HG03066 (cell line): ENCODE results near the gene WBP4.

Source experiments
- ATAC-seq: cut with Tn5 transposase; IDR thresholded peaks from one replicate; pipeline ENCODE4 v1.9.1; 2021; ENCODE audit warnings: low read depth; ENCODE audit not compliant: unreplicated experiment

Gene WBP4

DNA sequence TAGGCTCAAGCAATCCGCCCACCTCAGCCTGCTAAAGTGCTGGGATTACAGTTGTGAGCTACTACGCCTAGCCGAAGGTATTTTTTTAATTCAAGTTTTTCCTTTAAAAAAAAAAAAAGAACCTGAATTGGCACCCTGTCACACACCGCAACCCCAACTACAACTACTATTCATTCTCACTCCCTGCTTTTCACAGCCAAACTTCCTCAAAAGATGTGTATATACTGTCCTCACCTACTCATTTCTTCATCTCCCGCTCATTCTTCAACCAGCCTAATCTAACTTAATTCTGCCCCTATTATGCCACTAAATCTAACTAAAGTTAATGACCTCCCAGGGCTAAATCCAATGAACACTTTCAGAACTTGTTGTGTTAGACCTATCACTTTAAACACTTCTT is 12.7 kb upstream of the WBP4 start:
- ATAC-seq: no peak

- ATAC-seq: no peak
Measured at GRCh38 chr13:41049480-41050440, 11.5 kb upstream of the WBP4 start.

- no peak for ATAC-seq
Measured at GRCh38 chr13:41052441-41052840, 8.9 kb upstream of the WBP4 start.

DNA sequence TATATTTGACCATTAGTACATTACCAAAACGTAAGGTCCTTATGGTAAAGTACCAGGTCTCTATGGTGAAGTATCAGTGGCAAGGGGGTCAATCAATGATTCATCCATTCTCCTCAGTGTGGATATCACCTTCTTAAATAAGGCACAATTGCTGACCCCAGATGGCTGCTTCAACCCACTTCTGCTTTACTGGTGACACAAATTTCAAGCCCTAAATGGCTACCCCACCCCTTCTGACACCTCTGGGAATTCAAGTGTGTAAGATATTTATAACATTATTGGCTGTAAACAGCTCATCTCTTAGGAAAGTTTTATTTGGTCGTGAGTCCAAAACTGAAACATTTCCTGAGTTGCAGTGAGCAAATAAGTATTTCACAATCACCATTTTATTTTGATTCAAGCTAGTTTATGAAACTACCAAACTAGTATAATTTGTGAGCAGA is 7.9 kb upstream of the WBP4 start:
- ATAC-seq: peak; percentile 69

DNA sequence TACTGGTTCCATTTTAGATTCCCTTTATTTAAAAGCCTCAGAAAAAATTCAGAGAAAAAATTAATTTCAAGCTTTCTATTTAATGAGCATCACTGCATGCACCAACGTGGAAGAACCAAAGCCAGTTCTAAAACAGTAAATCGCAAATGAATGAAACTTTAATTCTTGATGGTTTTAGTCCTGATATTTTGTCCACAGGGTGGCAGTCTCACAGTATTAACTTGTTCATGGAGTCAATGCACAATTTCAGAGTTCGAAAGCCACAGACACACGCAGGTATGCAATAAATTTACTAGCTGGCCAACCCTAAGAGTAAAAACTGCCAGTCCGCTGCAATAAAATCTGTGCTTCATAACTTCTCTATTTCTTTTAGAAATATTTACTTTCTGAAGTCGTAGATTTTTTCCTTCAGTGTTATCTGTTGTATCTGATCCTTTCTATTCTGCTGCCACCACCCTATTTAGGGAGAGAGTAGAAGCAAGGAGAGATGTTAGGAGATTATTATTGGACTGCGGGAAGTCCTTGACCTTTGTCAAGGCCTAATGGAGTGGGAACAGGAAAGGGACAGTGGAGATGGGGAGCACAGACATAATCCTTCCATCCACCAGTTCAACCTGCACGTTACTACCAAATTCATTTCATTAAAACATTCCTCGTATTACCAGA is 7.0 kb upstream of the WBP4 start:
- no peak for ATAC-seq

- ATAC-seq: no peak
Measured at GRCh38 chr13:41054919-41055619, 6.2 kb upstream of the WBP4 start.

DNA sequence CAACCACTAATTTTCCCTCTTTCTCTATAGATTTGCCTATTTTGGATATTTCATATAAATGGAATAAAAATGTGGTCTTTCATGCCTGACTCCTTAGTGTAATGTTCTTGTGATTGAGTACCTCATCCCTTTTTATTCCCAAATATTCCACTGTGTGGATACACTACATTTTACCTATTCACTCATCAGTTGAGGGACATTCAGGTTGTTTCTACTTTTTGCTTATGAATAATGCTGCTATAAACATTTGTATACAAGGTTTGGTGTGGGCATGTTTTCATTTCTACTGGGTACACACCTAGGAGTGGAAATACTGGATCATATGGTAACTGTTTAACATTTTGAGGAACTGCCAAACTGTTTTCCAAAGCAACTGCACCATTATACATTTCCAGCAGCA is 5.1 kb upstream of the WBP4 start:
- ATAC-seq: no peak

- no peak for ATAC-seq
Measured at GRCh38 chr13:41056826-41057711, 4.2 kb upstream of the WBP4 start.

DNA sequence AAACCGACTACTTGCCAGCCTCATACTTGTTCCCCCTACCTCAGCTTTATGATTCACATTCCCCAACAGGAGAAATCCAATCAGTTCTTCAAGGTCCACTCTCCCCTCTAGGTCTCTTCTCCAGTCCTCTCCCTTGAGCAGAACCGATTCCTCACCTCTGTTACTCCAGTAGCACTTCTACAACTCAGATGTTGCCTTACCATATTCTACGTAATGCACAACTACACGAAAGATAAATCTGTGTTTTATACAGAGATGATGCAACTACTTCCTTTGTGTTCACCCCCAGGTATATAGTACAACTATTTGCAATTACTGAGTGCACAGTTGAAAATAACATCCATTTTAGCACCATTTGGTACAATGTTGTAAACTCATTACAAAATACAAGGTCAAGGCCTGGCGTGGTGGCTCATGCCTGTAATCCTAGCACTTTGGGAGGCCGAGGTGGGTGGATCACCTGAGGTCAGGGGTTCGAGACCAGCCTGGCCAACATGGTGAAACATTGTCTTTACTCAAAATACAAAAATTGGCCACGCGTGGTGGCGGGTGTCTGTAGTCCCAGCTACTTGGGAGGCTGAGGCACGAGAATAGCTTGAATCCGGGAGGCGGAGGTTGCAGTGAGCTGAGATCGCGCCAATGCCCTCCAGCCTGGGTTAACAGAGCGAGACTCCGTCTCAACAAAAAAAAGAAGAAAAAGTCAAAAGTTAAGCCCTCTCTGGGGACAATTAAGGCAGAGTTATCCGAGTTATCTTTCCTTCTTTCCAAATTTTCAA is 2.8 kb upstream of the WBP4 start:
- ATAC-seq: no peak

- no peak for ATAC-seq
Measured at GRCh38 chr13:41059456-41060081, 1.7 kb upstream of the WBP4 start.

GRCh38 chr13:41060082-41060723 is 1.1 kb upstream of the WBP4 start:
- peak; percentile 43 for ATAC-seq

- ATAC-seq: peak; percentile 35
Measured at GRCh38 chr13:41060724-41061074, 610 bp upstream of the WBP4 start.

DNA sequence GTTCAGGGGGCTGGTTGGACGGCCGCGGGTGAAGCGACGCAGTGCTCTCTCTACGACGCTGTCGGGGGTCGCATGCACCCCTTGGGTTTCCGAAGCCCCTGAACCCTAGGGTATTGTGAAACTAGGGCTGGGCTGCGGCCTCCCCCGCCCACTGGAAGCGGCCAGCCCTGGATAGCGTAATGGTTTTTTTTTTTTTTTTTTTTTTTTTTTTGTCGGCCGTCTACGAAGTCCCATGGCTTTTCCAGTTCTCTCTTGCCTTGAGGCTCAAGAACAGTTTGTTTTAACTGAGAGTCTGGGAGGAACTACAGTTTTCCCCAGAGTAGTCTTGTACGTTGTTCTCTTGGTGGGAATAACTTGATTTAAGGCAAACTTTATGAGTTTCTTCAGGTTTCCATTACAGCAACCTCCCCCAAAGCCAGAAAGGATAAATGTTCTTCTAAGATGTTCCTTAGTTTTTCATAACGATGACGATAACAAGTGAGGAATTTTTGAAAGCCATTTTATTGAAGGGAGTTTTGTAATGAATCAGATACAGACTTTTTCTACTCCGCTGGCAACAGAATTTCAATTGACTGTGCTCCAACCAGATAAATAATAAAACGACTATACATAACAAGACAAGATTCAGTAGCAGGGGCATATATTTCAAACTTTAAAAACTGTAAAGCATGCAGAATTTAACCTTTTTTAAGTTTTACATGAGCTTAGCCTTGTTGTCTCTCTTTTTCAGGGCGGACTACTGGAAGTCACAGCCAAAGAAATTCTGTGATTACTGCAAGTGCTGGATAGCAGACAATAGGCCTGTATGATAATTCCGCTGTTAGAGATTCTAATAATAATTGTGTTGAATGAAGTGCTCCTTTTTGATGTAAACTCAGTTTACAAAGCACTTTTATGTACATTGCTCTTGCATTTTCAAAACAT is 867 bp downstream of the WBP4 start:
- ATAC-seq: peak; percentile 31

GRCh38 chr13:41064493-41064892 is 3.2 kb downstream of the WBP4 start:
- ATAC-seq: no peak

DNA sequence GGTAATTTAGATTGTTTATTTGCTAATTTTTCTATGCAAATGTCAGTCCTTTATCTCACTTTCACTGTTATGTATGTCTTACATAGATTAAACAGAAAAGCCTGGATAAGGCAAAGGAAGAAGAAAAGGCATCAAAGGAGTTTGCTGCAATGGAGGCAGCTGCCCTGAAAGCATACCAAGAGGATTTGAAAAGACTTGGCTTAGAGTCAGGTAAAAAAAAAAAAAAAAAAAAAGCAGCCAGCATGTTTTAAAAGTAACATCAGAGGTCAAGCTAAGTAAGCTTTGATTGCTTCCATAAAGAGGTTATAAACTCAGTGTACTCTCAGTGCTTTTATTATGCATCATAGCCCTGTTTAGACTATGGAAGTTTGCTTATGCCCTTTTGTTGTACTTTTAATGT is 3.8 kb downstream of the WBP4 start:
- no peak for ATAC-seq

GRCh38 chr13:41074523-41074922 is 13.2 kb downstream of the WBP4 start:
- no peak for ATAC-seq

- no peak for ATAC-seq
Measured at GRCh38 chr13:41075034-41075433, 13.7 kb downstream of the WBP4 start.

DNA sequence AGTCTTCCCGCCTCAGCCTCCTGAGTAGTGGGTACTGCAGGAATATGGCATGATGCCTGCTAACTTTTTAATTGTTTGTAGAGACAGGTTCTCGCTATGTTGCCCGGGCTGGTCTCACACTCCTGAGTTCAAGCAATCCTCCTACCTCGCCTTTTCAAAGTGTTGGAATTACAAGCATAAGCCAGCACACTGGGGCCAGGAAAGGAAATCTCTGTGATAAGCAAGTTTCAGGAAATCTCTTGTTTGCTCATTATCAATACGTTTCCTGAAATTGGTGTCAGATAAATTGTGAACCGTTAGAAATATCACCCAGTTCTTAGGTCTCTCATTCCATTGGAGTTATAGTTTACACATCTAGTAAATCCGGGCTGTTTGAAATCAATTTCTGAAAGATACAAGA is 14.2 kb downstream of the WBP4 start:
- no peak for ATAC-seq
